Right lobe of liver (tissue), 6 donors: ENCODE measurements around the gene CBX6. TPM values are rescaled to one million over a fixed set of nuclear protein-coding genes. Genes with fewer than 3 reads are reported as not detected.

ENCODE experiments used
- ATAC-seq, 4 donors: fragments of 200-7000 bp; cut with Tn5 transposase; one replicate each; pipeline ENCODE4 v1.9.1; 2020; ENCODE audit warnings: mild to moderate bottlenecking in 4 of 4, moderate library complexity in 4 of 4
- DNase-seq, 3 donors: peaks; one replicate each; pipeline ENCODE4 v3.0.0-alpha.2; 2020
- H3K27ac ChIP-seq, 3 donors: fragments of 200-600 bp; one replicate each; pipeline ENCODE4 v1.8.0; 2022
- H3K27me3 ChIP-seq, 2 donors: fragments of 200-600 bp; one replicate each; pipeline ENCODE4 v1.8.0; 2022
- H3K36me3 ChIP-seq, 4 donors: fragments of 200-600 bp; sonication (generic) in 1 of 4; one replicate each; pipeline versions ENCODE4 v1.5.1 to v1.8.0; 2017 to 2022; ENCODE audit warnings: control low read depth in 1 of 4
- H3K4me1 ChIP-seq, 4 donors: fragments of 200-600 bp; sonication (generic) in 1 of 4; one replicate each; pipeline versions ENCODE4 v1.5.1 to v1.8.0; 2017 to 2022; ENCODE audit warnings: control low read depth in 1 of 4
- H3K4me3 ChIP-seq, 3 donors: fragments of 200-600 bp; one replicate each; pipeline ENCODE4 v1.8.0; 2022
- H3K9me3 ChIP-seq, 4 donors: fragments of 200-600 bp; sonication (generic) in 1 of 4; one replicate each; pipeline versions ENCODE4 v1.5.1 to v1.8.0; 2017 to 2022; ENCODE audit warnings: control low read depth in 1 of 4
- CTCF ChIP-seq, 4 donors: fragments of 200-600 bp in 3 of 4; fragments of 450-650 bp in 1 of 4; IDR thresholded peaks; one replicate each; pipeline versions ENCODE4 v1.5.1 to v1.8.0; 2016 to 2022; ENCODE audit warnings: antibody characterized with exemption in 4 of 4, mild to moderate bottlenecking in 2 of 4
- POLR2A ChIP-seq: fragments of 450-650 bp; IDR thresholded peaks from one replicate; pipeline ENCODE4 v1.6.1; 2017; ENCODE audit warnings: antibody characterized with exemption, mild to moderate bottlenecking
- WGBS: methylation state at CpG from one replicate; pipeline ENCODE4 v1.1.6; 2018; ENCODE audit warnings: low coverage, low lambda C conversion rate; ENCODE audit not compliant: insufficient coverage; ENCODE audit errors: missing lambda C conversion rate; 5-methylcytosine and 5-hydroxymethylcytosine counted together
- intact Hi-C, 2 donors: fragments of 100-400 bp; cut with DNase I; formaldehyde crosslinking; loops; one replicate each; pipeline versions ENCODE4 v1.11.2 to v1.14.1; 2022
- total RNA-seq, 6 experiments: library from RNA; depleted of rRNA in 2 of 6; stranded (reverse); fragments of >200 nt in 2 of 6; fragmentation: NEBNext Ultra II Directional in 3 of 6; extraction: Animal tissue kit (Norgen Biotek cat#: 25700) in 3 of 6; gene quantifications; one replicate each; pipeline versions ENCODE4 v1.1.0 to v1.2.4, GENCODE V29; 2016 to 2023
- donor health status: DM: no; HTN: yes; CAD: no.
- donor health status: DM: no; HTN: no; CAD: no.
- donor health status: DM: no; HTN: no; CAD: no.
- donor health status: DM: no; HTN: yes; CAD: no.
- donor health status: DM: no; HTN: yes; CAD: no.

Gene CBX6
- total RNA-seq, 6 experiments from 2014 or later = 7.8 to 22.5 (median 12.1) TPM

- DNase-seq (no peak), ATAC-seq (no peak)
- intact Hi-C loops = no loop called here
- H3K36me3 ChIP-seq = no peaks in the 10 kb centered on the region
- no peak overlapping the region for H3K4me3 ChIP-seq
- H3K27ac ChIP-seq = no peak overlapping the region
- H3K27me3 ChIP-seq = no peaks in the 10 kb centered on the region
- WGBS = 73% methylated on average over 3 of the region's 5 CpGs
- TF ChIP-seq POLR2A = no peak
- TF ChIP-seq CTCF (IDR thresholded peaks at IDR 0.05) = no peak
- H3K9me3 ChIP-seq = no peaks in the 10 kb centered on the region
- peaks cover 0 to 7% (median 0%) of the 10 kb centered on the region in 4 donors for H3K4me1 ChIP-seq
These were observed 7.2 kb upstream of the CBX6 start for GRCh38 chr22:38879108-38879729.

GRCh38 chr22:38878001-38878400, 6.0 kb upstream of the CBX6 start:
- DNase-seq (no peak), ATAC-seq (no peak)
- Histone ChIP-seq H3K9me3 (no peaks in the 10 kb centered on the region), H3K36me3 (no peaks in the 10 kb centered on the region), H3K27me3 (no peaks in the 10 kb centered on the region), H3K4me3 (no peak overlapping the region), H3K27ac (no peak overlapping the region), H3K4me1 (peaks cover 0 to 7% (median 0%) of the 10 kb centered on the region in 4 donors)
- intact Hi-C loops = no loop called here
- TF ChIP-seq POLR2A (no peak), CTCF (IDR thresholded peaks at IDR 0.05) (no peak)
- WGBS = 82% methylated on average over 4 of the region's 4 CpGs

- ATAC-seq = no peak
- peaks cover 0 to 12% (median 0%) of the 10 kb centered on the region in 4 donors for H3K4me1 ChIP-seq
- WGBS = 86% methylated on average over 13 of the region's 13 CpGs
- no peak overlapping the region for H3K27ac ChIP-seq
- intact Hi-C loops = no loop called here
- no peak overlapping the region for H3K4me3 ChIP-seq
- no peaks in the 10 kb centered on the region for H3K36me3 ChIP-seq
- TF ChIP-seq CTCF (IDR thresholded peaks at IDR 0.05) (no peak), POLR2A (no peak)
- H3K9me3 ChIP-seq = no peaks in the 10 kb centered on the region
- H3K27me3 ChIP-seq = no peaks in the 10 kb centered on the region
- DNase-seq = no peak
These were observed 2.7 kb upstream of the CBX6 start for GRCh38 chr22:38874529-38875222.

GRCh38 chr22:38873469-38874411, 1.7 kb upstream of the CBX6 start:
- Histone ChIP-seq H3K4me3 (peak overlapping the region in 1 of 3 donors; percentile 82), H3K27ac (no peak overlapping the region), H3K36me3 (no peaks in the 10 kb centered on the region), H3K27me3 (no peaks in the 10 kb centered on the region), H3K9me3 (no peaks in the 10 kb centered on the region), H3K4me1 (peaks cover 0 to 21% (median 0%) of the 10 kb centered on the region in 4 donors)
- no peak for TF ChIP-seq POLR2A
- intact Hi-C loops = no loop called here
- WGBS = 73% methylated on average over 6 of the region's 9 CpGs
- DNase-seq (no peak), ATAC-seq (no peak)
